GM21381 (cell line): ENCODE measurements around the gene HORMAD2.

Experiments
- ATAC-seq: cut with Tn5 transposase; IDR thresholded peaks from one replicate; pipeline ENCODE4 v1.9.1; 2021; ENCODE audit warnings: mild to moderate bottlenecking, moderate library complexity; ENCODE audit not compliant: unreplicated experiment

The HORMAD2 gene

GRCh38 chr22:30224161-30224857, 144.0 kb downstream of the HORMAD2 start:
- no peak for ATAC-seq

DNA sequence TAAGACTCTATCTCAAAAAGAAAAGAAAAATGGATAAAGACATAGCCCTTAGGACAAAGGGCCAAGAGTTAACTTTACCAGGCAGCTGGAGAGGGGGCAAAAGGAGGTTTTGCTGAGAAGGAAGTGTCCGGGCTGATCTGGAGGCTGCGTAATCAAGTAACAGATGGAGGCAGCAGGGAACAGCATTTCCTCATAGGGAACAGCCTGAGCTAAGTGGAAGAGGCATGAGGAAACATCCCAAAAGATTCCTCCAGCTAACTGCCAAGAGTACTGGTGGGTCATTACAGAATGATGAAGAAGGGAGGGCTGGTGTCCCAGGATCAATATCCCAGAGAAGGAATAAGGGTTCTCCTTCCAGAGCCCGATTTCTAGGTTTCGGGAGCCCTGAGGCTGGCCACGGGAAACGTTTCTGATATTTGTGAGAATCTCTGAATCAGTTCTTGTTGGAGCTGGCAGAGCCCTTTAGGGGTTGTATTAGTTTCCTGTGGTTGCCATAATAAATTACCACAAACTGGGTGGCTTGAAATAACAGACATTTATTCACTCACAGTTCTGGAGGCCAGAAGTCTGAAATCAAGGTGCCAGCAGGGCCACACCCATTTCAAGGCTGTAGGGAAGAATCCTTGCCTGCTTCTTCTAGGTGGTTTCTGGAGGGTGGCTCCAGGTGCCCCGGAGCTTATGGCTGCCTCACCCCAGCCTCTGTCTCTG, 145.1 kb downstream of the HORMAD2 start:
- ATAC-seq: no peak

GRCh38 chr22:30226192-30226832, 146.0 kb downstream of the HORMAD2 start:
- no peak for ATAC-seq
